ENCODE measurements around the gene JMJD8. TPM values are rescaled to one million over a fixed set of nuclear protein-coding genes. Genes with fewer than 3 reads are reported as not detected.
A peak's percentile ranks its signal among the peaks of the same experiment; 100 is the strongest.

The JMJD8 gene
- total and polyA plus RNA-seq, 7 experiments from 2014 or later = 26.8 to 62.1 (median 43.2) TPM

DNA sequence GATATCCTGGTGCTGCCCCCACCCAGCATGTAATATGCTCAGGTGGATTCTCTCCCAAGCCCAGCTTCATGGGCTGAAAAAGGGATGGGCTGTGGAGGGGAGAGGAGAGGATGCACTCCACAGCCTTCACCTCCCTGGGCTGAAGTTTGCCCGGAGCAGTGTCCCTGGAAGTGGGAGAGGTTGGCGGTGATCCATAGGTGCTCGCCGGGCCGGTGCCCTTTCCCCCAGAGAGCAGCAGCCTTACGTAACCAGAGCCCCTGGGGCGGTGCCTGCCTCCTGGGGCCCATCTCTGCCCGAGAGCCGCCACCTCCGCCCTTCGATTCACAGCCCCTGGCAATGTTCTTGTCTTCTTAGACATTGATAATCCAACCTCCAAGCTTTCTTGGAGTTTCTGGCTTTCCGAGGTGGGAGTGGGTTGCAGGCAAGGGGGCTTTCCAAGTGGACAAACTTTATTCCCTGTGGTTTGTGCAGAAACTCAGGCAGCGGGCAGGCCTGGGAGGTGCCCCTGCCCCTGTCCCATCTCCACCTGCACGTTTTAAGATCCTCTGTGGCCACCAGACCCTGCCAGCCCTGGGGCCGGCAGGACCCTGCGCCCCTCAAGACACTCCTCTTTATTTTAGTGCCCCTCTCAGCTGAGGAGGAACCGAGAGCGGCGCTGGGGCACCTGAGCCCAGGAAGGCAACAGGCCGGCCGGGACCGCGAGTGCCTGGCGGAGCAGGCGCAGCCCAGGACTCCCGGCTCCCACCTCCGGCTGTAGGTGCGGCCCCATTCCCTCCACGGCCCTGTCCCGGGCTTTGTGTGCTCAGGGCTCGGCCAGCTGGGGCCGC lies 38.1 kb downstream of the JMJD8 start:
- Mint-ChIP-seq H3K9me3 (no peaks in the 10 kb centered on the region), H3K27ac (peak overlapping the region in 1 of 9 donors; percentile 59), H3K4me3 (no peak overlapping the region), H3K4me1 (peaks cover 4 to 36% (median 16%) of the 10 kb centered on the region in 7 donors), H3K36me3 (no peaks in the 10 kb centered on the region), H3K27me3 (no peaks in the 10 kb centered on the region)
- Histone ChIP-seq H3K27ac (ENCODE audit: low read depth, low read length) (no peak overlapping the region), H3K9me3 (ENCODE audit: control insufficient read depth in 2 of 3, low read length in 3 of 3) (no peaks in the 10 kb centered on the region), H3K36me3 (ENCODE audit: control insufficient read depth in 2 of 3, insufficient read depth in 3 of 3, low read length in 3 of 3) (no peaks in the 10 kb centered on the region), H3K27me3 (ENCODE audit: control insufficient read depth in 2 of 2, insufficient read depth in 2 of 2, low read length in 2 of 2) (no peaks in the 10 kb centered on the region), H3K4me1 (ENCODE audit: control insufficient read depth in 2 of 2, insufficient read depth in 2 of 2, low read length in 2 of 2) (peaks cover 9 to 15% of the 10 kb centered on the region in 2 donors), H3K4me3 (ENCODE audit: low read length) (no peak overlapping the region)
- intact Hi-C loops (cut with micrococcal nuclease) = no loop called here
- ATAC-seq = no peak
- POLR2A ChIA-PET = interaction anchor here (0.7 to 4.4 kb wide), 2 partner anchors 9 to 20 kb away, joined by 3 to 30 read pairs; partner anchors contain the start of gene METTL26
- CTCF ChIA-PET = no interaction called here
- DNase-seq = no peak

DNA sequence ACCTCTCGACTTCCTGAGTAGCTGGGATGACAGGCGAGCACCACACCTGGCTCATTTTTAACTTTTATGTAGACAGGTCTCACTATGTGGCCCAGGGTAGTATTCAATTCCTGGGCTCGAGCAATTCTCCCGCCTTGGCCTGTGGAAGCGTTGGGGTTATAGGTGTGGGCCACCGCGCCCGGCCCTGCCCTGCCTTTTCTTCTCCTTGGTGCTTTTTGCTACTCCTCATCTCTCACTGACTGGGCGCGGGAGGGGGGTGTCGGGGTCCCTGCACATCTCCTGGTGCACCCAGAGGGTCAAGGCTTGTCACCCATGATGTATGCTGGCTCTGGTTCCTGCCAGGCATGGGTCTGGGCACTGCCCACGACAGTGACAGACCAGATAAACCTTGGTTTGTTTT lies 39.6 kb downstream of the JMJD8 start:
- H3K4me3 ChIP-seq (ENCODE audit: low read length) = no peak overlapping the region
- CTCF ChIA-PET = no interaction called here
- H3K27ac Mint-ChIP-seq = peak overlapping the region in 2 of 9 donors; percentile 28 to 31
- no peaks in the 10 kb centered on the region for H3K36me3 Mint-ChIP-seq
- no peaks in the 10 kb centered on the region for H3K9me3 ChIP-seq (ENCODE audit: control insufficient read depth in 2 of 3, low read length in 3 of 3)
- H3K4me1 ChIP-seq (ENCODE audit: control insufficient read depth in 2 of 2, insufficient read depth in 2 of 2, low read length in 2 of 2) = peaks cover 9 to 15% of the 10 kb centered on the region in 2 donors
- POLR2A ChIA-PET = interaction anchor here (1.2 kb wide), 1 partner anchor 40 kb away, joined by 3 read pairs; the partner anchor contains the start of gene JMJD8
- no peaks in the 10 kb centered on the region for H3K9me3 Mint-ChIP-seq
- intact Hi-C loops (cut with micrococcal nuclease) = no loop called here
- no peaks in the 10 kb centered on the region for H3K36me3 ChIP-seq (ENCODE audit: control insufficient read depth in 2 of 3, insufficient read depth in 3 of 3, low read length in 3 of 3)
- no peak for DNase-seq
- no peak overlapping the region for H3K27ac ChIP-seq (ENCODE audit: low read depth, low read length)
- no peaks in the 10 kb centered on the region for H3K27me3 ChIP-seq (ENCODE audit: control insufficient read depth in 2 of 2, insufficient read depth in 2 of 2, low read length in 2 of 2)
- no peak for ATAC-seq
- H3K4me3 Mint-ChIP-seq = peak overlapping the region in 6 of 10 donors; percentile 53 to 83 (median 66)
- peaks cover 4 to 35% (median 16%) of the 10 kb centered on the region in 7 donors for H3K4me1 Mint-ChIP-seq
- no peaks in the 10 kb centered on the region for H3K27me3 Mint-ChIP-seq

DNA sequence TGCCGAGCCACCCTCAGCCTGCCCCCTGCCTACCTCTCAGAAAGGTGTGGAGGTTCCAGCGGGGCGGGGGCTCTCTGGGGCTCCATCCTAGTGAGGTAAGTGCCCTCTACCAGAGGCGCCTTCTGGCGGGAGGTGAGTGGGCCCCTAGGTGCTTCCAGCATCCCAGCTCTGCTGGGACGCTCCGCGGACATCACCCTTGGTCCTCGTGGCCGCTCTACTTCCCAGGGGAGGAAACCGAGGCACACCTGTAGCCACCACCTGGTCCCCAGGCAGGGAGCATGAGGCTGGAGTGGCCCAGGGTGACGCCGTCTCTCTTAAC lies 41.1 kb downstream of the JMJD8 start:
- Histone ChIP-seq H3K27me3 (ENCODE audit: control insufficient read depth in 2 of 2, insufficient read depth in 2 of 2, low read length in 2 of 2) (no peaks in the 10 kb centered on the region), H3K9me3 (ENCODE audit: control insufficient read depth in 2 of 3, low read length in 3 of 3) (no peaks in the 10 kb centered on the region), H3K36me3 (ENCODE audit: control insufficient read depth in 2 of 3, insufficient read depth in 3 of 3, low read length in 3 of 3) (no peaks in the 10 kb centered on the region), H3K4me3 (ENCODE audit: low read length) (no peak overlapping the region), H3K27ac (ENCODE audit: low read depth, low read length) (no peak overlapping the region), H3K4me1 (ENCODE audit: control insufficient read depth in 2 of 2, insufficient read depth in 2 of 2, low read length in 2 of 2) (peaks cover 1 to 9% of the 10 kb centered on the region in 2 donors)
- ChIA-PET CTCF (no interaction called here), POLR2A (interaction anchor here (1.5 to 2.0 kb wide), 2 partner anchors 37 to 52 kb away, joined by 5 to 6 read pairs; partner anchors contain the start of gene STUB1)
- DNase-seq (no peak), ATAC-seq (no peak)
- H3K36me3 Mint-ChIP-seq = no peaks in the 10 kb centered on the region
- H3K4me1 Mint-ChIP-seq = peaks cover 4 to 29% (median 14%) of the 10 kb centered on the region in 7 donors
- intact Hi-C loops (cut with micrococcal nuclease) = no loop called here
- peak overlapping the region; percentile 36 to 83 (median 70) for H3K4me3 Mint-ChIP-seq
- no peaks in the 10 kb centered on the region for H3K9me3 Mint-ChIP-seq
- peak overlapping the region in 2 of 9 donors; percentile 14 to 55 for H3K27ac Mint-ChIP-seq
- H3K27me3 Mint-ChIP-seq = no peaks in the 10 kb centered on the region

DNA sequence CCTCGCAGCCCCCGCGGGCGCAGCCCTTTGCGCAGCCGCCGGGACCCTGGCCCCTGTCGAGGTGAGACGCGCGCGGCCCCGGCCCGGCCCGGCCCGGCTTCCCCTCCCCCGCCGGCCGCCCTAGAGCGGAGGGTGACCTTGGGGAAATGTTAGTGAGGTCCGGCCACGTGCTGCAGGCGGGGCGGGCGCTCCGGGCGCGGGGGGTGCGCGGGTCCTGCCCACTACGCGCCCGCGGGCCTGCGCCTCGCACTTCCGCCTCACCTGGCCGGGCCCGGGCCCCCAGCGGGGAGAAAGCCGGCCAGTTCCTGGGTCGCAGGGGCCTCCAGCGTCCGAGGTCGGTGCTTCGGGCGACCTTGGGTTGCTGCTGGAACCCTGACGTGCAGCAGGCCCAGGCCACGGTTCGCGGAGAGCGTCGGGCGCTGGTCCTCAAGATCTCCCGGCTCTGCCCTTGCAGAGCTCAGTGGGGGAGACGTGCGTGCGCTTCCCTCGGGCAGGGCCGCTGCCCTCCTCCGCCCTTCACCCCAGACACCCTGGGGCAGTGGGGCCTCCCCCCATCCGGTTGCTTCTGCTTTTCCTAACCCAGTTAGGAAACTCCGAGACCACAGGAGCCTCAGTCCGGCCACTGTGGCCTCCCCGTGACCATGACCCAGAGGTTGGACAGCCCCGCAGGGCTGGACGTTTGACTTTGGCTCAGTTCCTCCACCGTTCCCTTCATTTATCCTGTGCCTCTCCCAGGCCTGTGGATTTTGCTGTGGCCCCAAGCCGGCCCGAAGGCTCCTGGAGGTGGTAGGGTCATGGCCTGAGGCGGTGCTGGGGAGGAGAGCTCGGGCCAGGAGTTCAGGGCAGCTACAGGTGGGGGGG lies 41.7 kb downstream of the JMJD8 start:
- Mint-ChIP-seq H3K4me3 (peak overlapping the region; percentile 61 to 83 (median 70)), H3K27ac (peak overlapping the region in 3 of 9 donors; percentile 12 to 55 (median 25)), H3K36me3 (no peaks in the 10 kb centered on the region), H3K27me3 (no peaks in the 10 kb centered on the region), H3K4me1 (peaks cover 4 to 33% (median 13%) of the 10 kb centered on the region in 7 donors), H3K9me3 (no peaks in the 10 kb centered on the region)
- Histone ChIP-seq H3K36me3 (ENCODE audit: control insufficient read depth in 2 of 3, insufficient read depth in 3 of 3, low read length in 3 of 3) (no peaks in the 10 kb centered on the region), H3K4me1 (ENCODE audit: control insufficient read depth in 2 of 2, insufficient read depth in 2 of 2, low read length in 2 of 2) (peaks cover 0 to 12% of the 10 kb centered on the region in 2 donors), H3K27ac (ENCODE audit: low read depth, low read length) (peak overlapping the region; percentile 66), H3K27me3 (ENCODE audit: control insufficient read depth in 2 of 2, insufficient read depth in 2 of 2, low read length in 2 of 2) (no peaks in the 10 kb centered on the region), H3K9me3 (ENCODE audit: control insufficient read depth in 2 of 3, low read length in 3 of 3) (no peaks in the 10 kb centered on the region), H3K4me3 (ENCODE audit: low read length) (peak overlapping the region; percentile 59)
- ChIA-PET CTCF (no interaction called here), POLR2A (interaction anchor here (1.1 to 2.0 kb wide), 3 partner anchors 38 to 53 kb away, joined by 3 to 6 read pairs (median 5); partner anchors contain the start of gene STUB1)
- DNase-seq (peak in 2 of 9 donors; percentile 28 to 66), ATAC-seq (peak; percentile 68)
- intact Hi-C loops (cut with micrococcal nuclease) = no loop called here

DNA sequence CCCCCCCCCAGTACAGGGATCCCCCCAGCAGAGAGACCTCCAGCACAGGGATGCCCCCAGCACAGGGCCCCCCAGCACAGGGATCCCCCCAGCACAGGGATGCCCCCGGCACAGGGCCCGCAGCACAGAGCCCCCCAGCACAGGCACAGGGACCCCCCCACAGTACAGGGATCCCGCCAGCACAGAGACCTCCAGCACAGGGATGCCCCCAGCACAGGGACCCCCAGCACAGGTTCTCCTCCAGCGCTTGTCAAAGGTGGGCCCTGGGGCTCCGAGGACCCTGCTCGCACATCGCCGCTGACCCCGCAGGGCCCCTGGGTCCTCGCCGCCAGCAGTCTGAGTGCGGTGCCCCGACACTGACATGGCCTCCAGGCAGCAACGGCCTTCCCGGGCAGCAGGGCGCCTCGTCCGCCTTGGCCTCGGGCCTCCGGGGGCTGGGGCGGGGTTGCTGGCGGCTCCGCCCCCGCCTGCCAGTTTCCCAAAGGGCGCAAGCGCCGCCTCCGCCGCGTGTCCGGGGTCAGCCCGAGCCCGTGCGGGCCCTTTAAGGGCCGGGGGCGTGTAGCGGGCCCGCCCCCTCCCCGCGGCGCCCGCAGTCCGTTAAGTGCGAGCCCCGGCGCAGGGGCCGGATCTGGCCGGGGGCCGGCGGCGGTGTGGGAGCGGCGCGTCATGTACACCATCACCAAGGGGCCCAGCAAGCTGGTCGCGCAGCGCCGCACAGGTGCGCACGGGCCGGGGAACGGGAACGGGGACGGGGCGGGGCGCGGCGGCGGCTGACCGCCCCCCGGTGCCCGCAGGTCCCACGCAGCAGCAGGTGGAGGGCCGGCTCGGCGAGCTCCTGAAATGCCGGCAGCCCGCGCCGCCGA lies 42.6 kb downstream of the JMJD8 start, which contains the start of gene MCRIP2:
Gene MCRIP2, plus strand, starts transcription at position 503 of the 863 bp plus-strand sequence. Its CDS starts 164 bp downstream, at position 667.
- peaks cover 6 to 31% (median 15%) of the 10 kb centered on the region in 7 donors for H3K4me1 Mint-ChIP-seq
- Histone ChIP-seq H3K36me3 (ENCODE audit: control insufficient read depth in 2 of 3, insufficient read depth in 3 of 3, low read length in 3 of 3) (peaks cover 0 to 3% (median 0%) of the 10 kb centered on the region in 3 experiments), H3K4me3 (ENCODE audit: low read length) (peak within 1 kb of the TSS; percentile 59), H3K27me3 (ENCODE audit: control insufficient read depth in 2 of 2, insufficient read depth in 2 of 2, low read length in 2 of 2) (no peaks in the 10 kb centered on the region), H3K9me3 (ENCODE audit: control insufficient read depth in 2 of 3, low read length in 3 of 3) (no peaks in the 10 kb centered on the region), H3K27ac (ENCODE audit: low read depth, low read length) (peak within 1 kb of the TSS; percentile 66), H3K4me1 (ENCODE audit: control insufficient read depth in 2 of 2, insufficient read depth in 2 of 2, low read length in 2 of 2) (peaks cover 0 to 15% of the 10 kb centered on the region in 2 donors)
- H3K4me3 Mint-ChIP-seq = peak within 1 kb of the TSS; percentile 61 to 83 (median 70)
- POLR2A ChIA-PET = interaction anchor here (1.1 to 1.5 kb wide), 2 partner anchors 40 to 54 kb away, joined by 3 to 5 read pairs; no protein-coding TSS in a partner anchor
- H3K27ac Mint-ChIP-seq = peak within 1 kb of the TSS in 4 of 9 donors; percentile 12 to 70 (median 42)
- CTCF ChIA-PET = no interaction called here
- peaks cover 0 to 3% (median 0%) of the 10 kb centered on the region in 5 donors for H3K27me3 Mint-ChIP-seq
- no peaks in the 10 kb centered on the region for H3K36me3 Mint-ChIP-seq
- DNase-seq (peak in 8 of 9 donors; percentile 40 to 90 (median 43)), ATAC-seq (peak; percentile 22)
- peaks cover 0 to 4% (median 0%) of the 10 kb centered on the region in 11 donors for H3K9me3 Mint-ChIP-seq
- intact Hi-C loops (cut with micrococcal nuclease) = no loop called here

Measured in naive thymus-derived CD4-positive, alpha-beta T cell (primary cell).